ENCODE data around the gene CRISP2. TPM values are rescaled to one million over a fixed set of nuclear protein-coding genes. Genes with fewer than 3 reads are reported as not detected.

CRISP2 gene
- polyA plus RNA-seq, 1 experiment, result not detected

DNA sequence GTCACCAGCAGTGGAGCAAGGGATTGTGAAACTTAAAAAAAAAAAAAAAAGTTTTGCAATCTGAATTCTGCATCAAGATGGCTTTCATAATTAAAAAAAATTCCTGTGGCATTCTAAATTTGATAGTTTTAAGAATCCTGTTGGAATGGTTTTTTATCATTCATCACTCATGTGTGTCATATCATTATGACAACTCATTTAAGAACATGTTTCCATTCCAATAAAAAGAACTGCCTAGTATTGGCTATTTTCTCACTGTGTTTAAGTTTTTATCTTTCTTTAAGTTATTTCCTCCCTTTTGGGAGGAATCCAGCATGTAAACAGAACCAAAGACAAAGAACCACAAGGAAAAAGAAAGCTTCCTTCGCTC is 50.5 kb downstream of the CRISP2 start:
- CTCF ChIA-PET, result no interaction called here
- TF ChIP-seq, protein P1, sequence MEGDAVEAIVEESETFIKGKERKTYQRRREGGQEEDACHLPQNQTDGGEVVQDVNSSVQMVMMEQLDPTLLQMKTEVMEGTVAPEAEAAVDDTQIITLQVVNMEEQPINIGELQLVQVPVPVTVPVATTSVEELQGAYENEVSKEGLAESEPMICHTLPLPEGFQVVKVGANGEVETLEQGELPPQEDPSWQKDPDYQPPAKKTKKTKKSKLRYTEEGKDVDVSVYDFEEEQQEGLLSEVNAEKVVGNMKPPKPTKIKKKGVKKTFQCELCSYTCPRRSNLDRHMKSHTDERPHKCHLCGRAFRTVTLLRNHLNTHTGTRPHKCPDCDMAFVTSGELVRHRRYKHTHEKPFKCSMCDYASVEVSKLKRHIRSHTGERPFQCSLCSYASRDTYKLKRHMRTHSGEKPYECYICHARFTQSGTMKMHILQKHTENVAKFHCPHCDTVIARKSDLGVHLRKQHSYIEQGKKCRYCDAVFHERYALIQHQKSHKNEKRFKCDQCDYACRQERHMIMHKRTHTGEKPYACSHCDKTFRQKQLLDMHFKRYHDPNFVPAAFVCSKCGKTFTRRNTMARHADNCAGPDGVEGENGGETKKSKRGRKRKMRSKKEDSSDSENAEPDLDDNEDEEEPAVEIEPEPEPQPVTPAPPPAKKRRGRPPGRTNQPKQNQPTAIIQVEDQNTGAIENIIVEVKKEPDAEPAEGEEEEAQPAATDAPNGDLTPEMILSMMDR (IDR thresholded peaks at IDR 0.05; ENCODE audit: low read depth, low read length), result no peak
- DNase-seq (ENCODE audit: low read depth, low spot score), result no peak
- Histone ChIP-seq H3K4me3 (ENCODE audit: low read depth, low read length) (no peak overlapping the region), H3K27ac (ENCODE audit: low read depth, low read length) (no peak overlapping the region), H3K9me3 (ENCODE audit: control insufficient read depth, insufficient read depth, low read length) (no peaks in the 10 kb centered on the region), H3K27me3 (ENCODE audit: control insufficient read depth, insufficient read depth, low read length) (no peaks in the 10 kb centered on the region)
- POLR2A ChIA-PET, result no interaction called here

DNA sequence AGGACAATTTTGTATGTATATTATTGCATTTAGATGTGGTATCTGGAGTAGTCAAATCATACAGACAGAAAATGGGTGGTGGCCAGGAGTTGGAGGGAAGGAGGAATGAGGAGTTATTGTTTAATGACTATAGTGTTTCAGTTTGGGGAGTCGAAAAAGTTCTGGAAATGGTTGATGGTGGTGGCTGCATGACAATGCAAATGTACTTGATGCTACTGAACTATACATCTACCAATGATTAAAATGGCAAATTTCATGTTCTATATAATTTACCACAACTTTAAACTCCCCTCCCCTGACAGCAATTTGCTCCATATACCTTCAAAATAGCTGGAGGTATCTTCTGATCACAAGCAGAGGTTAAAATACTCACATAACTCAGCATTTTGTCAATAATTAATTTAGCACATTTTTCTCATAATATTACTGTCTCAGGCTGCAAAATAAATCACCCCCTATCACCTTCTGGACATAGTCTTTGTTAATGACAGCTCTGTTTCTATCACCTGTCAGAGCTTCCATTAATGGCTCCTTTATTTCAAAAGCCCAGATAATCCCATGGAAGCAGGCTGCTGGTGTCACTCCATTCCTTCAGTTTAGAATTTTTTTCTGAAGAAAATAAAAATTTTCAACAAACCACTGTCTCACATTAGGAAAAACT is 51.0 kb downstream of the CRISP2 start:
- H3K4me3 ChIP-seq (ENCODE audit: low read depth, low read length), result no peak overlapping the region
- TF ChIP-seq, protein P1 (IDR thresholded peaks at IDR 0.05; ENCODE audit: low read depth, low read length), result no peak
- no peaks in the 10 kb centered on the region for H3K9me3 ChIP-seq (ENCODE audit: control insufficient read depth, insufficient read depth, low read length)
- DNase-seq (ENCODE audit: low read depth, low spot score), result no peak
- POLR2A ChIA-PET, result no interaction called here
- H3K27me3 ChIP-seq (ENCODE audit: control insufficient read depth, insufficient read depth, low read length), result no peaks in the 10 kb centered on the region
- CTCF ChIA-PET, result no interaction called here
- no peak overlapping the region for H3K27ac ChIP-seq (ENCODE audit: low read depth, low read length)

DNA sequence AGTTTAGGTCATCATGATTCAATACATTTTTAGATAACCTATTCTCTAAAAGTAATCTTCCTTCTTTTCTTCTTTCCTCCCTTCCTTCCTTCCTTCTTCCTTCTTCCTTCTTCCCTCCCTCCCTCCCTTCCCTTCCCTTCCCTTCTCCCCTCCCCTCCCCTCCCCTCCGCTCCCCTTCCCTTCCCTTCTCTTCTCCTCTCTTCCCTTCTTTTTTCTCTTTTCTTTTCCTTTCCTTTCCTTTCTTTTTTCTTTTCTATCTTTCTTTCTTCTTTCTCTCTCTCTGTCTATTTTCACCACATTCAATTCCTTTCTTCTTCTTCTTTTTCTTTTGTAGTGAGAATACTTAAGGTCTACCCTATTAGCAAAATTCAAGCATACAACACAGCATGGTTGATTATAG is 59.4 kb downstream of the CRISP2 start:
- ChIA-PET CTCF (no interaction called here), POLR2A (no interaction called here)
- Histone ChIP-seq H3K27ac (ENCODE audit: low read depth, low read length) (no peak overlapping the region), H3K27me3 (ENCODE audit: control insufficient read depth, insufficient read depth, low read length) (no peaks in the 10 kb centered on the region), H3K4me3 (ENCODE audit: low read depth, low read length) (no peak overlapping the region), H3K9me3 (ENCODE audit: control insufficient read depth, insufficient read depth, low read length) (no peaks in the 10 kb centered on the region)
- no peak for DNase-seq (ENCODE audit: low read depth, low spot score)
- TF ChIP-seq, protein P1 (IDR thresholded peaks at IDR 0.05; ENCODE audit: low read depth, low read length), result no peak

DNA sequence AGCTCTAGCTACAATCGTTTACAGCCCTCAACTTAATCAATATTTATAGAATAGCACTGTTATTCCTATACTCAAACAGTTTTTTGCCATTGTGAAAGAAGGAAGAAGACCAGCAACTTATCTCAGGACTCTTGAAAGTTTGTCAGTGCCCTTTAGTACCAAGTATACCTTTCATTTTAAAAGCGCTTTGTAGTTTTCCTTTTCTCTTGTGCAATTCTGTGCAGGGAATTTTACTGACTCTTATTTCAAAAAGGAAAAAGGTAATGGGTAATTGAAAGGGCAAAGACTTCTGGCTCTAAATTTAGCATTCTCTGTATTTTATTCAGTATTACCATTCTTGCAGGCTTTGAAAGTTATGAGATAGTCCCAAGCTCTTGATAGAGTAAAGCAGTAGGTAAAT is 59.9 kb downstream of the CRISP2 start:
- DNase-seq (ENCODE audit: low read depth, low spot score), result no peak
- H3K27ac ChIP-seq (ENCODE audit: low read depth, low read length), result no peak overlapping the region
- TF ChIP-seq, protein P1 (IDR thresholded peaks at IDR 0.05; ENCODE audit: low read depth, low read length), result no peak
- POLR2A ChIA-PET, result no interaction called here
- H3K27me3 ChIP-seq (ENCODE audit: control insufficient read depth, insufficient read depth, low read length), result no peaks in the 10 kb centered on the region
- no peaks in the 10 kb centered on the region for H3K9me3 ChIP-seq (ENCODE audit: control insufficient read depth, insufficient read depth, low read length)
- CTCF ChIA-PET, result no interaction called here
- no peak overlapping the region for H3K4me3 ChIP-seq (ENCODE audit: low read depth, low read length)

DNA sequence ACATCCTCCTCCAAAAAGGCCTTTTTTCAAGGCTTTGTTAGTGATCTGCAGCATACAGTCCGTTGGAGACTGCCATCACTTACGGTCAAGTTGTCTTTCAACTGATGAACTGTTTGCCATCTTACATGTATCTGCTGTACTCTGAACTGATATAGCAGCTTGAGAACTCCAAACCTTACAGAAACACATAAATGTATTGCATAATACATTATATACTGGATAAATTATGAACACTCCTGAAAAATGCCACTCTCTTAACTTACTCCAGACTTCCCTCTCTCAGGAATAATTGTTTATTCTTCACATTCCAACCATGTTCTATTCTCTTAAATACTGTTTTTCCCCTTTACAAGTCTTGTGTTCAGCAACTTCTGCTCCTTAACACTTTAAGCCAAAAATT is 62.1 kb downstream of the CRISP2 start:
- POLR2A ChIA-PET, result no interaction called here
- CTCF ChIA-PET, result interaction anchor here (1.2 kb wide), 1 partner anchor 28 kb away, joined by 4 read pairs; no protein-coding TSS in a partner anchor
- Histone ChIP-seq H3K9me3 (ENCODE audit: control insufficient read depth, insufficient read depth, low read length) (no peaks in the 10 kb centered on the region), H3K27me3 (ENCODE audit: control insufficient read depth, insufficient read depth, low read length) (no peaks in the 10 kb centered on the region), H3K27ac (ENCODE audit: low read depth, low read length) (no peak overlapping the region), H3K4me3 (ENCODE audit: low read depth, low read length) (no peak overlapping the region)
- TF ChIP-seq, protein P1 (IDR thresholded peaks at IDR 0.05; ENCODE audit: low read depth, low read length), result no peak
- DNase-seq (ENCODE audit: low read depth, low spot score), result no peak

Data from AG04450 (cell line).